Skeletal muscle satellite cell (primary cell): ENCODE measurements around the gene TRIO.
"Not testable (repeated sequence)": the region's sequence is repeated elsewhere in the genome, so short reads cannot be mapped to it uniquely, and the experiment has no call there.

ENCODE experiments used
- H3K27me3 ChIP-seq: 2 replicates; pipeline ENCODE4 v1.7.0; 2013; ENCODE audit warnings: low read length; ENCODE audit not compliant: control insufficient read depth, insufficient read depth
- H3K36me3 ChIP-seq: 2 replicates; pipeline ENCODE4 v1.7.0; 2013; ENCODE audit warnings: mild to moderate bottlenecking, control low read depth, low read length; ENCODE audit not compliant: insufficient read depth
- H3K4me1 ChIP-seq: 2 replicates; pipeline ENCODE4 v1.7.0; 2013; ENCODE audit warnings: low read length; ENCODE audit not compliant: control insufficient read depth, insufficient read depth
- H3K4me2 ChIP-seq: 2 replicates; pipeline ENCODE4 v1.7.0; 2013; ENCODE audit warnings: mild to moderate bottlenecking, low read length
- H3K4me3 ChIP-seq: 2 replicates; pipeline ENCODE4 v1.7.0; 2013; ENCODE audit warnings: low read length
- H3K9ac ChIP-seq: 2 replicates; pipeline ENCODE4 v1.7.0; 2013; ENCODE audit warnings: mild to moderate bottlenecking, low read depth, low read length, moderate library complexity
- H3K9me3 ChIP-seq: replicated peaks from 2 replicates; pipeline ENCODE4 v1.7.0; 2013; ENCODE audit warnings: mild to moderate bottlenecking, control low read depth, low read length

TRIO gene

DNA sequence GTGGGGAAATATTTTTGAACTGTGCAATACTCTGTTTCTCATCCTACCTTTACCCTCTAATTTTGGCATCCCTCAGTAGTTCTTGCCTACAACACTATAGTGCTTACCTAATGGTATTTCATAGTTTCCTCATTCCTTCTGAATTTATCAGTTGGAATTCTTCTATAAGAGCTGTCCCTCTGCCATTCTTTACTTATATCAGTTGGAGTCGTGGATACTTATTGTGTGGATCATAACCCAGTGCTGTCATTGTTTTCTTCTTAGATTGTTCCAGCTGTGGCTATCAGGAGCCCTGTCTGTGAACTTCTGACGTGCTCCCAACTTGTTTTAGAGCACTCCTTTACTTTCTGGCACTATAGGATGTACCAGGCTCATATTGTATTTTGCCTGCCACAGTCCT lies 292.3 kb downstream of the TRIO start:
- no peaks in the 10 kb centered on the region for H3K9me3 ChIP-seq
- no peak overlapping the region for H3K4me3 ChIP-seq
- H3K4me2 ChIP-seq, result no peak overlapping the region
- no peak overlapping the region for H3K9ac ChIP-seq
- H3K27me3 ChIP-seq, result no peaks in the 10 kb centered on the region
- peaks cover 22% of the 10 kb centered on the region for H3K4me1 ChIP-seq
- H3K36me3 ChIP-seq, result peaks cover 52% of the 10 kb centered on the region

DNA sequence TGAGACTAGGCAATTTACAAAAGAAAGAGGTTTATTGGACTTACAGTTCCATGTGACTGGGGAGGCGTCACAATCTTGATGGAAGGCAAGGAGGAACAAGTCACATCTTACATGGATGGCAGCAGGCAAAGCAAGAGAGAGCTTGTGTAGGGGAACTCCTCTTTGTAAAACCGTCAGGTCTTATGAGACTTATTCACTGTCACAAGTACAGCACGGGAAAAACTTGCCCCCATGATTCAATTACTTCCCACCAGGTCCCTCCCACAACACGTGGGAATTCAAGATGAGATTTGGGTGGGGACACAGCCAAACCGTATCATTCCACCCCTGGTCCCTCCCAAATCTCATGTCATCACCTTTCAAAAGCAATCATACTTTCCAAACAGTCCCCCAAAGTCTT lies 293.0 kb downstream of the TRIO start:
- H3K9ac ChIP-seq, H3K27me3 ChIP-seq, H3K4me3 ChIP-seq, H3K4me2 ChIP-seq, H3K9me3 ChIP-seq: not testable (repeated sequence)
- H3K36me3 ChIP-seq, result peaks cover 52% of the 10 kb centered on the region
- H3K4me1 ChIP-seq, result peaks cover 27% of the 10 kb centered on the region

DNA sequence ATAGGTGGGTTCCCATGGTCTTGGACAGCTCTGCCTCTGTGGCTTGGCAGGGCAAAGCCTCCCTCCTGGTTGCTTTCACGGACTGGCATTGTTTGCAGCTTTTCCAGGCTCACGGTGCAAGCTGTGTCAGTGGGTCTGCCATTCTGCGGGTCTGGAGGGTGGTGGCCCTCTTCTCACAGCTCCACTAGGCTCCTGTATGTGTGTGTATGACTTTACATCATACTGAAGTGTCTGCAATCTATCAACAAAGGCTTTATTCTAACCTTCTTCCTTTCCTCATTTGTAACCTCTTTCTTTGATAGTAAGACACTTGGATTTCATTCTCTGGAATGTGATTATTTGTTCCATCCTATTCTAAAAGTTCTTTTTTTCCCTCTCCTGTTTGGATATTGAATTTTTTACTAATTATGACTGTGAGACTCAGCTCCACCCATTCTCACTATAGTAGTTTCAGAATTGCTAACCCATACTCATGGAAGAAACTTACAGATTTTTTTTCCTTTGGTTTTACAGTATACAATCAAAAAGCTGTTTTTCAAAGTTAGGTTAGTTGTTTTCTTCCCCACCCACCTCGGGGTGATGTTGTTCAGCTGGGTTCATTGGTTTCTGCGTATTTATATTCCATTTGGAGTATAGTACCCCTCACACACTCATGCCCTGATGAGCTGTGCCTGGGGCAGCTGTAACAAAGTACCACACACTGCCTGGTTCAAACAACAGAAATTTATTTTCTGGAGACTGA lies 293.8 kb downstream of the TRIO start:
- Histone ChIP-seq H3K9me3 (no peaks in the 10 kb centered on the region), H3K4me3 (no peak overlapping the region), H3K4me2 (no peak overlapping the region), H3K27me3 (no peaks in the 10 kb centered on the region), H3K36me3 (peaks cover 53% of the 10 kb centered on the region), H3K4me1 (peaks cover 36% of the 10 kb centered on the region), H3K9ac (no peak overlapping the region)

GRCh38 chr5:14438195-14438606 lies 295.1 kb downstream of the TRIO start:
- peaks cover 47% of the 10 kb centered on the region for H3K4me1 ChIP-seq
- no peaks in the 10 kb centered on the region for H3K27me3 ChIP-seq
- H3K9ac ChIP-seq, result no peak overlapping the region
- peaks cover 60% of the 10 kb centered on the region for H3K36me3 ChIP-seq
- H3K4me2 ChIP-seq, result no peak overlapping the region
- H3K4me3 ChIP-seq, result no peak overlapping the region
- no peaks in the 10 kb centered on the region for H3K9me3 ChIP-seq

- Histone ChIP-seq H3K4me1 (peaks cover 58% of the 10 kb centered on the region), H3K9ac (peak overlapping the region; percentile 87), H3K36me3 (peaks cover 65% of the 10 kb centered on the region), H3K4me2 (peak overlapping the region; percentile 94), H3K27me3 (no peaks in the 10 kb centered on the region), H3K4me3 (peak overlapping the region; percentile 78), H3K9me3 (no peaks in the 10 kb centered on the region)
Observed at GRCh38 chr5:14439087-14439871, 296.1 kb downstream of the TRIO start.

DNA sequence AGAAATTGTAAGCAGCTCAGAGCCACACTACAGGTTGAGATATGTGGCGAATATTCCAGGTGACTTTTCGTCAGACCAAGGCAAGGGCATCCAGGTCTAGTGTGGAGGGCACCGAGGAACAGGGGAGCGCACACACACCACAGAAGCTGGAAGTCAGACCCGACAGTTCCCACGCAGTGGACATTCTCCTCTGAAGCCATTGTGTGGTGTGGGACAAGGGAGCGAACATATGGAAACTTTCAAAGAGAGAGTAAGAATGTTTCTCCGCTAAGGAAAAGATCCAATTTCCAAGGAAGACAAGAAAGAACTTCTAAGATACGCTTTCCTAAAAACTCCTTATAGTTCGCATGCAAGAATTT lies 297.1 kb downstream of the TRIO start:
- peaks cover 66% of the 10 kb centered on the region for H3K4me1 ChIP-seq
- H3K9me3 ChIP-seq, result no peaks in the 10 kb centered on the region
- H3K4me3 ChIP-seq, result peak overlapping the region; percentile 78
- H3K9ac ChIP-seq, result peak overlapping the region; percentile 87
- no peaks in the 10 kb centered on the region for H3K27me3 ChIP-seq
- H3K36me3 ChIP-seq, result peaks cover 66% of the 10 kb centered on the region
- H3K4me2 ChIP-seq, result peak overlapping the region; percentile 94

GRCh38 chr5:14440582-14441431 lies 297.7 kb downstream of the TRIO start:
- Histone ChIP-seq H3K9ac (peak overlapping the region; percentile 87), H3K27me3 (no peaks in the 10 kb centered on the region), H3K36me3 (peaks cover 66% of the 10 kb centered on the region), H3K4me3 (peak overlapping the region; percentile 78), H3K9me3 (no peaks in the 10 kb centered on the region), H3K4me2 (peak overlapping the region; percentile 94), H3K4me1 (peaks cover 69% of the 10 kb centered on the region)

- H3K36me3 ChIP-seq, result peaks cover 71% of the 10 kb centered on the region
- H3K9ac ChIP-seq, result peak overlapping the region; percentile 87
- H3K4me3 ChIP-seq, result peak overlapping the region; percentile 78
- peak overlapping the region; percentile 94 for H3K4me2 ChIP-seq
- peaks cover 78% of the 10 kb centered on the region for H3K4me1 ChIP-seq
- H3K27me3 ChIP-seq, result no peaks in the 10 kb centered on the region
- no peaks in the 10 kb centered on the region for H3K9me3 ChIP-seq
Observed at GRCh38 chr5:14441641-14442040, 298.5 kb downstream of the TRIO start.

DNA sequence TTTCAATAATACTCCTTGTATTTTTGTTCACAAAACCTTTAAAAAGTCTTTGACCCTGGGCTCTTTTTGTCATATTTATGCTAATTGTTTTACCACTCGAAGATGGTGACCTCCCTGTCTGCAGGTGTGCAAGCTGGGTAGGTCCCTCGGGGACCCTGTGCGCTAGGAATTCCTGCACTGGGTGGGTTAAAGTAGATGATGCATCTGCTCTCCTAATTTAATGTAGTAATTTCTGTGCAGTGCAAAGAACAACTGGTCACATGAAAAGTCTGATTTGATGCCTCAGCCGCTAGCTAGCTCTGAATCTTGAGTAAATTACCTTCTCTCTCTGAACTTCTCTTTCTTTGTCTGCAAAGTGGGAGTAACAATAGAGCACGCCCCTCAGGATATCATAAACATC lies 299.4 kb downstream of the TRIO start:
- peaks cover 87% of the 10 kb centered on the region for H3K4me1 ChIP-seq
- H3K27me3 ChIP-seq, result no peaks in the 10 kb centered on the region

GRCh38 chr5:14443671-14444093 lies 300.5 kb downstream of the TRIO start:
- Histone ChIP-seq H3K4me2 (peak overlapping the region; percentile 94), H3K4me1 (peaks cover 97% of the 10 kb centered on the region), H3K36me3 (peaks cover 57% of the 10 kb centered on the region), H3K9ac (peak overlapping the region; percentile 87), H3K9me3 (no peaks in the 10 kb centered on the region), H3K4me3 (peak overlapping the region; percentile 78), H3K27me3 (no peaks in the 10 kb centered on the region)

More for the DNA sequence above, 299.4 kb downstream of the TRIO start:
- Histone ChIP-seq H3K4me3 (peak overlapping the region; percentile 78), H3K9ac (peak overlapping the region; percentile 87), H3K9me3 (no peaks in the 10 kb centered on the region), H3K4me2 (peak overlapping the region; percentile 94), H3K36me3 (peaks cover 69% of the 10 kb centered on the region)

DNA sequence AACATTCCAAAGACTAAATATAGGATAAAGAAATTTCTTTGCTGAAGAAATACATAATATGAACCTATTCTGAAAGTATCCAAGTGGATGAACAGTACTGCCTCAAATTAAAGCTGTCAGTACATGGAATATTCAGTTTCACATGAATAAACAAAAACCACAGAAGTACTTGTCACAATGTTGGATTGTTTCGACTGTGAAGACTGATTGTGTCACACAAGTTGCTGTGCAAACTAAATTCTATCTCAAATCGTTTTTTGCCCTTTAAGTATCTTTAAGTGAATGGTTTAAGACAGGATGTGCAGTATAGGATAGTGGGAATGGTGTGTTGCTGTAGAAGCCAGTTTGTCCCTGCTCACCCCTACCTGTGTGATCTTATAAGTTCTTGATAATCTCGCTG lies 301.0 kb downstream of the TRIO start:
- H3K27me3 ChIP-seq, result no peaks in the 10 kb centered on the region
- peaks cover 97% of the 10 kb centered on the region for H3K4me1 ChIP-seq
- H3K4me3 ChIP-seq, result peak overlapping the region; percentile 78
- H3K9ac ChIP-seq, result peak overlapping the region; percentile 87
- H3K9me3 ChIP-seq, result no peaks in the 10 kb centered on the region
- H3K36me3 ChIP-seq, result peaks cover 57% of the 10 kb centered on the region
- peak overlapping the region; percentile 94 for H3K4me2 ChIP-seq
